GM12878 (cell line): Measurements from ENCODE around the gene FBXO8. TPM values are rescaled to one million over a fixed set of nuclear protein-coding genes. Genes with fewer than 3 reads are reported as not detected.

ENCODE experiments used
- ATAC-seq: fragments of 200-7000 bp; cut with Tn5 transposase; 3 replicates; pipeline ENCODE4 v1.9.1; 2020; ENCODE audit warnings: mild to moderate bottlenecking, moderate library complexity
- BruUV-seq: library from RNA; stranded (reverse); fragments of 400-500 nt; replicated peaks from 2 replicates; lab custom pipeline; 2021; lab: Mats Ljungman, UMichigan
- CTCF ChIA-PET: fragments of 300-600 bp; sonication (Branson Sonifier 250); formaldehyde crosslinking; extraction: SDS; loops from one replicate; lab custom pipeline; 2021; ENCODE audit warnings: inconsistent platforms; lab: Yijun Ruan, JAX
- POLR2A ChIA-PET: fragments of 350-600 bp; formaldehyde crosslinking; extraction: SDS; loops from one replicate; lab custom pipeline; 2021; ENCODE audit warnings: inconsistent platforms; lab: Charles Lee
- RAD21 ChIA-PET: fragments of 300-600 bp; sonication (Branson Sonifier 250); formaldehyde crosslinking; loops from one replicate; lab custom pipeline; 2023; ENCODE audit warnings: antibody characterized with exemption; ENCODE audit not compliant: unreplicated experiment; lab: Charles Lee
- SMC1A ChIA-PET: fragments of 300-600 bp; sonication (Branson Sonifier 250); formaldehyde crosslinking; loops from one replicate; lab custom pipeline; 2023; ENCODE audit not compliant: unreplicated experiment, uncharacterized antibody; lab: Charles Lee
- DNase-seq: peaks from one replicate; pipeline ENCODE4 v3.0.0-alpha.2; 2011; ENCODE audit warnings: low read depth, low spot score
- FAIRE-seq: peaks from 3 replicates; lab custom pipeline; 2011; peaks lifted over from hg19 to GRCh38; lab: Jason Lieb, UNC
- H2AFZ ChIP-seq: 2 replicates; pipeline ENCODE4 v1.6.0; 2011; ENCODE audit warnings: low read depth, low read length, control low read depth; ENCODE audit not compliant: control insufficient read depth
- H3K27ac ChIP-seq: 2 replicates; pipeline ENCODE4 v1.5.1; 2011; ENCODE audit warnings: control low read depth; ENCODE audit not compliant: control insufficient read depth, insufficient read depth
- H3K27me3 ChIP-seq, 2 experiments: replicated peaks in 1 of 2; 2 replicates each; pipeline versions ENCODE4 v1.6.0 to v1.6.1; 2011; ENCODE audit warnings: low read length in 1 of 2; ENCODE audit not compliant: control insufficient read depth in 2 of 2, insufficient read depth in 2 of 2
- H3K36me3 ChIP-seq, 2 experiments: 2 replicates each; pipeline ENCODE4 v1.5.1; 2011; ENCODE audit warnings: low read length in 1 of 2; ENCODE audit not compliant: control insufficient read depth in 2 of 2, insufficient read depth in 2 of 2
- H3K4me1 ChIP-seq: 2 replicates; pipeline ENCODE4 v1.6.1; 2011; ENCODE audit warnings: mild to moderate bottlenecking, low read length, moderate library complexity, mixed read lengths; ENCODE audit not compliant: control insufficient read depth, insufficient read depth
- H3K4me2 ChIP-seq: 2 replicates; pipeline ENCODE4 v1.6.0; 2011; ENCODE audit warnings: control low read depth; ENCODE audit not compliant: control insufficient read depth, insufficient read depth
- H3K4me3 ChIP-seq: fragments of 200-600 bp; sonication (generic); 2 replicates; pipeline ENCODE4 v1.5.1; 2016
- H3K79me2 ChIP-seq: 2 replicates; pipeline ENCODE4 v1.6.0; 2011; ENCODE audit warnings: low read length; ENCODE audit not compliant: control insufficient read depth, insufficient read depth
- H3K9ac ChIP-seq: 2 replicates; pipeline ENCODE4 v1.8.0; 2011; ENCODE audit warnings: low read length, control low read depth, mixed read lengths; ENCODE audit not compliant: control insufficient read depth, insufficient read depth
- H3K9me3 ChIP-seq: replicated peaks from 3 replicates; pipeline ENCODE4 v1.5.1; 2011; ENCODE audit warnings: mild to moderate bottlenecking, low read length; ENCODE audit not compliant: control insufficient read depth, insufficient read depth
- H4K20me1 ChIP-seq: 2 replicates; pipeline ENCODE4 v1.6.0; 2011; ENCODE audit not compliant: control insufficient read depth, insufficient read depth
- CHD1 ChIP-seq: IDR thresholded peaks from 2 replicates; pipeline ENCODE4 v1.6.1; 2012; ENCODE audit warnings: low read depth, low read length, improper control_type of control experiment
- PML ChIP-seq: IDR thresholded peaks from 2 replicates; pipeline ENCODE4 v1.6.1; 2012; ENCODE audit warnings: low read length, inconsistent platforms
- POU2F2 ChIP-seq: IDR thresholded peaks from 3 replicates; pipeline ENCODE4 v1.6.1; 2011; ENCODE audit warnings: low read depth, mild to moderate bottlenecking, low read length, borderline replicate concordance
- RELA ChIP-seq: fragments of 450-650 bp; IDR thresholded peaks from 2 replicates; pipeline ENCODE4 v1.8.0; 2014; ENCODE audit warnings: borderline replicate concordance; ENCODE audit not compliant: partially characterized antibody
- SIN3A ChIP-seq: IDR thresholded peaks from 2 replicates; pipeline ENCODE4 v1.6.1; 2012; ENCODE audit warnings: low read depth, low read length, improper control_type of control experiment
- SMARCA5 ChIP-seq: fragments of 450-650 bp; IDR thresholded peaks from 2 replicates; pipeline ENCODE4 v1.6.1; 2017; ENCODE audit warnings: mild to moderate bottlenecking
- SRF ChIP-seq, 2 experiments: IDR thresholded peaks; 2 replicates each; pipeline ENCODE4 v1.6.1; 2011; ENCODE audit warnings: low read depth in 2 of 2, low read length in 2 of 2, mild to moderate bottlenecking in 1 of 2, moderate library complexity in 1 of 2
- ZBTB4 ChIP-seq: fragments of 450-650 bp; formaldehyde crosslinking; IDR thresholded peaks from 2 replicates; pipeline ENCODE4 v1.4.0; 2022; ENCODE audit warnings: mild to moderate bottlenecking, moderate library complexity
- ZNF217 ChIP-seq: fragments of 450-650 bp; IDR thresholded peaks from 2 replicates; pipeline ENCODE4 v1.6.1; 2017; ENCODE audit warnings: antibody characterized with exemption, mild to moderate bottlenecking
- WGBS: methylation state at CpG from one replicate; pipeline ENCODE4 v1.1.6; 2016; ENCODE audit warnings: low lambda C conversion rate; ENCODE audit not compliant: insufficient replicate concordance, insufficient coverage; ENCODE audit errors: missing lambda C conversion rate; 5-methylcytosine and 5-hydroxymethylcytosine counted together
- in situ Hi-C: fragments of 300-500 bp; cut with MboI; formaldehyde crosslinking; loops from 9 replicates; pipeline ENCODE4 v1.14.3; 2018; ENCODE audit warnings: mixed read lengths
- intact Hi-C: fragments of 100-400 bp; cut with micrococcal nuclease; formaldehyde crosslinking; loops from one replicate; pipeline ENCODE4 v1.14.2; 2022; ENCODE audit not compliant: unreplicated experiment
- polyA plus RNA-seq, 11 experiments: library from polyadenylated mRNA; depleted of rRNA in 4 of 11; unstranded in 6 of 11; stranded (reverse) in 5 of 11; fragments of >200 nt; fragmentation: Nextera tagmentation in 4 of 11; fragmentation: Illumina TruSeq in 1 of 11; extraction: Ambion mirVana in 4 of 11; extraction: Trizol in 1 of 11; gene quantifications; 1 replicate in 1 of 11; 2 replicates in 10 of 11; pipeline versions ENCODE4 v1.2.1 to v1.2.3, GENCODE V29; 2011 to 2016; ENCODE audit warnings: inconsistent platforms in 2 of 11, missing spikeins in 2 of 11, low read depth in 1 of 11
- total RNA-seq, 4 experiments: library from RNA; depleted of rRNA in 3 of 4; stranded (reverse); fragments of >200 nt in 3 of 4; fragmentation: Illumina TruSeq in 1 of 4; extraction: Trizol in 1 of 4; gene quantifications; 2 replicates each; pipeline versions ENCODE4 v1.2.1 to v1.2.3, GENCODE V29; 2013 to 2021

The FBXO8 gene
- total and polyA plus RNA-seq, 10 of the 15 experiments (the other 5 are each of a cell fraction or from before 2014, with no cell fraction given), result 11.3 to 38.1 (median 16.8) TPM

GRCh38 chr4:174281182-174281737 is 2.2 kb downstream of the FBXO8 start (continued):
- TF ChIP-seq ZBTB4 (CRISPR knock-in tag) (no peak), SIN3A (no peak), CHD1 (no peak), SRF (IDR thresholded peaks at IDR 0.05; ENCODE audit: low read depth in 2 of 2, low read length in 2 of 2) (no peak), POU2F2 (no peak), RELA (no peak)

- no peak overlapping the region for H2AFZ ChIP-seq
- no peak overlapping the region for H3K9ac ChIP-seq
- intact Hi-C loops (loop anchor here (5.0 kb wide), 1 partner anchor 907 kb away; the partner anchor contains the start of gene SAP30), in situ Hi-C loops (loop anchor here (10.0 kb wide), 1 partner anchor 645 kb away; no protein-coding TSS in a partner anchor)
- BruUV-seq, result no TSS peak
- DNase-seq (no peak), FAIRE-seq (no peak), ATAC-seq (no peak)
- H3K4me2 ChIP-seq, result no peak overlapping the region
- WGBS, result 80% methylated on average over 3 of the region's 3 CpGs
- TF ChIP-seq SMARCA5 (0 out of 2 replicates have a peak, but pooled peaks have one; percentile 37), ZNF217 (peak; percentile 84), PML (no peak)
- peaks cover 49% of the 10 kb centered on the region for H3K79me2 ChIP-seq
- no peak overlapping the region for H3K27ac ChIP-seq
- RAD21 ChIA-PET, result no interaction called here
- no peaks in the 10 kb centered on the region for H3K27me3 ChIP-seq
- H4K20me1 ChIP-seq, result no peaks in the 10 kb centered on the region
- no peaks in the 10 kb centered on the region for H3K36me3 ChIP-seq
- CTCF ChIA-PET, result interaction anchor here (1.2 to 2.0 kb wide), 2 partner anchors 13 to 57 kb away, joined by 3 to 7 read pairs; no protein-coding TSS in a partner anchor
- H3K4me1 ChIP-seq, result no peaks in the 10 kb centered on the region
- peaks cover 4% of the 10 kb centered on the region; the same call in 2 of the 3 replicates for H3K9me3 ChIP-seq
- SMC1A ChIA-PET, result interaction anchor here (1.0 to 5.1 kb wide), 3 partner anchors 11 to 22 kb away, joined by 4 to 45 read pairs (median 5); no protein-coding TSS in a partner anchor
- H3K4me3 ChIP-seq, result no peak overlapping the region
- POLR2A ChIA-PET, result interaction anchor here (0.7 to 2.9 kb wide), 2 partner anchors 14 to 19 kb away, joined by 3 to 9 read pairs; no protein-coding TSS in a partner anchor
Measured at GRCh38 chr4:174279433-174280155, 3.9 kb downstream of the FBXO8 start.
